SK-N-SH treated with all-trans-retinoic acid at 6 μM for 48 hours (cell line): Measurements from ENCODE around the gene CLTCL1.

Source experiments
- ARNTL ChIP-seq: fragments of 450-650 bp; formaldehyde crosslinking; IDR thresholded peaks from 2 replicates; pipeline ENCODE4 v1.5.0; 2020; ENCODE audit warnings: low read depth, mild to moderate bottlenecking, moderate library complexity, borderline replicate concordance
- BACH2 ChIP-seq: fragments of 250-450 bp; sonication (Bioruptor Pico); IDR thresholded peaks from 2 replicates; pipeline ENCODE4 v1.9.0; 2021; ENCODE audit warnings: mild to moderate bottlenecking, borderline replicate concordance
- CSRNP3 ChIP-seq: fragments of 250-450 bp; sonication (Bioruptor Pico); IDR thresholded peaks from 2 replicates; pipeline ENCODE4 v1.5.1; 2021; ENCODE audit warnings: mild to moderate bottlenecking, moderate library complexity
- ISL1 ChIP-seq: fragments of 250-450 bp; sonication (Bioruptor Pico); IDR thresholded peaks from 2 replicates; pipeline ENCODE4 v2.1.2; 2022; ENCODE audit warnings: mild to moderate bottlenecking, moderate library complexity
- OSR1 ChIP-seq: fragments of 250-450 bp; sonication (Bioruptor Pico); IDR thresholded peaks from 2 replicates; pipeline ENCODE4 v1.8.0; 2022; ENCODE audit warnings: moderate library complexity, mild to moderate bottlenecking, inconsistent platforms
- PPARA ChIP-seq: fragments of 250-450 bp; sonication (Bioruptor Pico); IDR thresholded peaks from 2 replicates; pipeline ENCODE4 v1.5.0; 2020; ENCODE audit warnings: mild to moderate bottlenecking, borderline replicate concordance
- TF ChIP-seq, protein P1 (sequence below): fragments of 250-450 bp; sonication (Bioruptor Pico); IDR thresholded peaks from 2 replicates; pipeline ENCODE4 v1.8.0; 2020; ENCODE audit warnings: mild to moderate bottlenecking, moderate library complexity, borderline replicate concordance

- no peak for TF ChIP-seq ARNTL (CRISPR knock-in tag)
- no peak for TF ChIP-seq BACH2 (CRISPR knock-in tag)
- no peak for TF ChIP-seq ISL1 (CRISPR knock-in tag)
- no peak for TF ChIP-seq CSRNP3
- TF ChIP-seq PPARA (CRISPR knock-in tag): no peak
- TF ChIP-seq, protein P1, sequence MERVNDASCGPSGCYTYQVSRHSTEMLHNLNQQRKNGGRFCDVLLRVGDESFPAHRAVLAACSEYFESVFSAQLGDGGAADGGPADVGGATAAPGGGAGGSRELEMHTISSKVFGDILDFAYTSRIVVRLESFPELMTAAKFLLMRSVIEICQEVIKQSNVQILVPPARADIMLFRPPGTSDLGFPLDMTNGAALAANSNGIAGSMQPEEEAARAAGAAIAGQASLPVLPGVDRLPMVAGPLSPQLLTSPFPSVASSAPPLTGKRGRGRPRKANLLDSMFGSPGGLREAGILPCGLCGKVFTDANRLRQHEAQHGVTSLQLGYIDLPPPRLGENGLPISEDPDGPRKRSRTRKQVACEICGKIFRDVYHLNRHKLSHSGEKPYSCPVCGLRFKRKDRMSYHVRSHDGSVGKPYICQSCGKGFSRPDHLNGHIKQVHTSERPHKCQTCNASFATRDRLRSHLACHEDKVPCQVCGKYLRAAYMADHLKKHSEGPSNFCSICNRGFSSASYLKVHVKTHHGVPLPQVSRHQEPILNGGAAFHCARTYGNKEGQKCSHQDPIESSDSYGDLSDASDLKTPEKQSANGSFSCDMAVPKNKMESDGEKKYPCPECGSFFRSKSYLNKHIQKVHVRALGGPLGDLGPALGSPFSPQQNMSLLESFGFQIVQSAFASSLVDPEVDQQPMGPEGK (CRISPR knock-in tag): no peak
- TF ChIP-seq OSR1 (CRISPR knock-in tag): no peak
Measured at GRCh38 chr22:19220867-19221266, 70.7 kb downstream of the CLTCL1 start.
